NT2/D1 (cell line): ENCODE measurements around the gene PTPRK.

Source experiments
- DNase-seq: peaks from one replicate; pipeline ENCODE4 v3.0.0-alpha.2; 2011; ENCODE audit warnings: low read depth, low spot score
- H3K27me3 ChIP-seq: 2 replicates; pipeline ENCODE4 v1.6.0; 2011; ENCODE audit warnings: mild to moderate bottlenecking; ENCODE audit not compliant: insufficient read length, insufficient read depth
- H3K36me3 ChIP-seq: 2 replicates; pipeline ENCODE4 v1.6.1; 2011; ENCODE audit warnings: mild to moderate bottlenecking, low read length, mixed read lengths; ENCODE audit not compliant: insufficient read depth, insufficient read length
- H3K4me1 ChIP-seq: 2 replicates; pipeline ENCODE4 v1.5.1; 2011; ENCODE audit not compliant: insufficient read depth, insufficient read length
- H3K4me3 ChIP-seq: 2 replicates; pipeline ENCODE4 v1.5.1; 2011; ENCODE audit warnings: low read depth; ENCODE audit not compliant: insufficient read length
- H3K9ac ChIP-seq: 2 replicates; pipeline ENCODE4 v1.6.0; 2011; ENCODE audit warnings: low read depth; ENCODE audit not compliant: insufficient read length
- H3K9me3 ChIP-seq: 2 replicates; pipeline ENCODE4 v1.5.1; 2011; ENCODE audit warnings: mild to moderate bottlenecking, low read length; ENCODE audit not compliant: insufficient read depth
- SUZ12 ChIP-seq: IDR thresholded peaks from 2 replicates; pipeline ENCODE4 v1.6.1; 2011; ENCODE audit not compliant: insufficient read length, insufficient read depth; ENCODE audit errors: extremely low read depth
- YY1 ChIP-seq: IDR thresholded peaks from 2 replicates; pipeline ENCODE4 v1.6.1; 2011; ENCODE audit not compliant: insufficient read length, insufficient read depth
- ZNF274 ChIP-seq: IDR thresholded peaks from 2 replicates; pipeline ENCODE4 v1.6.1; 2011; ENCODE audit warnings: mild to moderate bottlenecking, low read depth, low read length

The PTPRK gene

DNA sequence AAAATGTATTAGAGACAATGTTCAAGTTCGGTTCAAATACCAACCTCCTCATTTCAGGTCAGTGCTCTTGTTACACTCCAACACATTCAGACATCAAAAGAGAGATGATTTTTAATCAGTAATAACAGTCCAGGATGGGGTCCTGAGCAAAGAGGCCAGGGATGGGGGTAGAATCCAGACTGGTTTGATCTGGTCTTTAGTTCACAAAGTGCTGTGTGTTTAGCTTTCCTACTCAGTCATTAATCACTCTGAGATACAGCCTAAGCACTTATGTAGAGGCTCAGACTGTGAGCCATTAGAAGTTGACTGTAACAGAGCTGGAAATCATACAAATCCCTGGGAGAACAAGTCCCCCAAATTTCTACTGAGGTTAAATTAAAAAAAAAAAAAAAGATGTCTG, 241.6 kb downstream of the PTPRK start:
- Histone ChIP-seq H3K9ac (no peak overlapping the region), H3K36me3 (no peaks in the 10 kb centered on the region), H3K4me1 (no peaks in the 10 kb centered on the region), H3K4me3 (no peak overlapping the region), H3K27me3 (no peaks in the 10 kb centered on the region), H3K9me3 (no peaks in the 10 kb centered on the region)
- TF ChIP-seq ZNF274 (no peak), YY1 (no peak), SUZ12 (no peak)
- DNase-seq: no peak

DNA sequence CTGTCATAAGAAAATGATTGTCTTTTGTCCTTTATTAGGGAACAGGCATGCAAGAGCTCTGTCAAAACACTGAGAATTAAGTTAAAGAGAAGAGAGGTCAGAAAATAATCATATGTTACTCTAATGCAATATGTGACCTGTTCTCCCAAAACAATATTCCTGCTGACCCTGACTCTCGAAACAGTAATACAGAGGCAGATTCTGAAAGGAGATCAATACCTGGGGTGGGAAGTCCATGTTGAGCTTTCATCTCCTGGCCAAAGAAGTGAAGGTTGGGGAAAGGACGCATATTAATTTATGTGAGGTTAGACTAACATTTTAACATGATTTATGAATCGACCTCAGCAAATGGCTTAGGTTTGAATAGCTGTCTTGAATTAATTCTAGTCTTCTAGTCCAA, 243.0 kb downstream of the PTPRK start:
- H3K4me3 ChIP-seq: no peak overlapping the region
- H3K9ac ChIP-seq: no peak overlapping the region
- no peaks in the 10 kb centered on the region for H3K4me1 ChIP-seq
- DNase-seq: no peak
- no peaks in the 10 kb centered on the region for H3K27me3 ChIP-seq
- H3K36me3 ChIP-seq: no peaks in the 10 kb centered on the region
- no peaks in the 10 kb centered on the region for H3K9me3 ChIP-seq
- TF ChIP-seq ZNF274: no peak
- no peak for TF ChIP-seq YY1
- TF ChIP-seq SUZ12: no peak

- H3K9me3 ChIP-seq: no peaks in the 10 kb centered on the region
- no peaks in the 10 kb centered on the region for H3K4me1 ChIP-seq
- H3K27me3 ChIP-seq: no peaks in the 10 kb centered on the region
- no peak for TF ChIP-seq SUZ12
- TF ChIP-seq YY1: no peak
- TF ChIP-seq ZNF274: no peak
- no peaks in the 10 kb centered on the region for H3K36me3 ChIP-seq
- no peak for DNase-seq
- H3K4me3 ChIP-seq: no peak overlapping the region
- no peak overlapping the region for H3K9ac ChIP-seq
Measured at GRCh38 chr6:128276311-128276710, 244.1 kb downstream of the PTPRK start.

GRCh38 chr6:128275681-128276080, 244.7 kb downstream of the PTPRK start:
- DNase-seq: no peak
- H3K36me3 ChIP-seq: no peaks in the 10 kb centered on the region
- no peak overlapping the region for H3K4me3 ChIP-seq
- H3K9me3 ChIP-seq: no peaks in the 10 kb centered on the region
- H3K27me3 ChIP-seq: no peaks in the 10 kb centered on the region
- no peaks in the 10 kb centered on the region for H3K4me1 ChIP-seq
- no peak overlapping the region for H3K9ac ChIP-seq
- no peak for TF ChIP-seq ZNF274
- TF ChIP-seq YY1: no peak
- TF ChIP-seq SUZ12: no peak

GRCh38 chr6:128275030-128275429, 245.4 kb downstream of the PTPRK start:
- Histone ChIP-seq H3K4me1 (no peaks in the 10 kb centered on the region), H3K9ac (no peak overlapping the region), H3K27me3 (no peaks in the 10 kb centered on the region), H3K36me3 (no peaks in the 10 kb centered on the region), H3K4me3 (no peak overlapping the region), H3K9me3 (no peaks in the 10 kb centered on the region)
- TF ChIP-seq YY1 (no peak), SUZ12 (no peak), ZNF274 (no peak)
- DNase-seq: no peak

DNA sequence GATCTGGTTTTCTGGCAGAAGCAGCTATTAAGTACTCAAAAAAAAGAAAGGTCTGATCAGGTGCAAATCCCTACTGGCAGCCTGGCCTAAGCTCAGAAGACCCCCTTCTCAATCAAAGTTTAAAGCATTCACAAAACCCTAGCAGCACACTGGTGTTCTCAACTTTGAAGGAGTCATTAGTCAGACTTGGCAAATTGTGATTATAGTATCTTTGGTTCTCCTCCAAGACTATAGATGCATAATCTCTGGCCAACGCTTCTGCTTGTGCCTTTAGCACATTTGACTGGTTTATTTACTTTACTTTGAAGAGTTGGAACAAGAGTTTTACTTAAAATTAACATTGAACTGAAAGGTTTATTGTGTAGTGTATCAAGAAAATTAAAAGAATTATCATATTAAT, 248.9 kb downstream of the PTPRK start:
- H3K9me3 ChIP-seq: no peaks in the 10 kb centered on the region
- TF ChIP-seq SUZ12: no peak
- H3K9ac ChIP-seq: no peak overlapping the region
- no peak for DNase-seq
- H3K27me3 ChIP-seq: no peaks in the 10 kb centered on the region
- no peaks in the 10 kb centered on the region for H3K36me3 ChIP-seq
- no peaks in the 10 kb centered on the region for H3K4me1 ChIP-seq
- no peak overlapping the region for H3K4me3 ChIP-seq

GRCh38 chr6:128271011-128271410, 249.4 kb downstream of the PTPRK start:
- H3K9ac ChIP-seq: no peak overlapping the region
- no peak for DNase-seq
- no peaks in the 10 kb centered on the region for H3K4me1 ChIP-seq
- H3K27me3 ChIP-seq: no peaks in the 10 kb centered on the region
- H3K4me3 ChIP-seq: no peak overlapping the region
- H3K36me3 ChIP-seq: no peaks in the 10 kb centered on the region
- no peak for TF ChIP-seq ZNF274
- no peak for TF ChIP-seq SUZ12
- no peak for TF ChIP-seq YY1
- no peaks in the 10 kb centered on the region for H3K9me3 ChIP-seq

DNA sequence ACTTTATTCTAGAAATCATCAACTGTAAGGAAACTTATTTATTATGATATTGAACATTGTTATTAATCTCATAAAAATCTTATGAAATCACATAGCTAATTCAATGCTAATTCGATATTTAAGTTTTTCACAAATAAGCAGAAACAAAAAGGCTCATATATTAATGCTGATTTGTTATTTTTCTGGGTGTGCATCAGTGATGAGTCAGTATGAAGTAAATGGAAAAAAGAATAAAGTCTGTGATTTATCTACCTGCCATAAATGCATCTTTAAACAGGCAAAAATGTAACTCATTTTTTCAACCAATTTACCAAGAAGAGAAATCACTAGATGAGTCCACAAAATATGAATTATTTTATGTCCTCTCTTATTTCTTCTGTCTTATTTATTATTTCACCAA, 253.5 kb downstream of the PTPRK start:
- Histone ChIP-seq H3K9me3 (no peaks in the 10 kb centered on the region), H3K4me1 (no peaks in the 10 kb centered on the region), H3K4me3 (no peak overlapping the region), H3K36me3 (no peaks in the 10 kb centered on the region), H3K27me3 (no peaks in the 10 kb centered on the region), H3K9ac (no peak overlapping the region)
- DNase-seq: no peak
- TF ChIP-seq YY1 (no peak), SUZ12 (no peak), ZNF274 (no peak)
